B cell (primary cell): ENCODE results near the gene LBR. TPM values are rescaled to one million over a fixed set of nuclear protein-coding genes. Genes with fewer than 3 reads are reported as not detected.
"Not testable (repeated sequence)": the region's sequence is repeated elsewhere in the genome, so short reads cannot be mapped to it uniquely, and the experiment has no call there.

Experiments used
- ATAC-seq: fragments of 200-7000 bp; cut with Tn5 transposase; one replicate; pipeline ENCODE4 v1.10.0; 2021; ENCODE audit warnings: low read depth, mild to moderate bottlenecking, moderate number of reproducible peaks, moderate library complexity
- CTCF ChIA-PET: fragments of 350-600 bp; sonication (Branson Sonifier 250); formaldehyde crosslinking; loops from one replicate; lab custom pipeline; 2021; ENCODE audit warnings: antibody characterized with exemption, inconsistent platforms; lab: Charles Lee
- POLR2A ChIA-PET: fragments of 350-600 bp; sonication (Branson Sonifier 250); formaldehyde crosslinking; loops from one replicate; lab custom pipeline; 2021; ENCODE audit warnings: antibody characterized with exemption; lab: Charles Lee
- DNase-seq: peaks from one replicate; pipeline ENCODE4 v3.0.0; 2013
- H2AFZ ChIP-seq: 2 replicates; pipeline ENCODE4 v1.6.1; 2012; ENCODE audit warnings: mild to moderate bottlenecking, low read depth, low read length; ENCODE audit not compliant: insufficient read depth, poor library complexity, severe bottlenecking
- H3K27ac ChIP-seq, 2 donors: 1 replicate in 1 of 2; 2 replicates in 1 of 2; pipeline ENCODE4 v1.5.1; 2012 to 2013; ENCODE audit warnings: low read length in 2 of 2, mild to moderate bottlenecking in 2 of 2, moderate library complexity in 1 of 2
- H3K27me3 ChIP-seq, 4 experiments: fragments of 200-600 bp in 1 of 4; sonication (generic) in 1 of 4; replicated peaks in 1 of 4; 1 replicate in 2 of 4; 2 replicates in 2 of 4; pipeline versions ENCODE4 v1.6.1 to v1.7.0; 2013 to 2016; ENCODE audit warnings: low read length in 3 of 4, mild to moderate bottlenecking in 2 of 4, mixed read lengths in 1 of 4, moderate library complexity in 1 of 4; ENCODE audit not compliant: insufficient read depth in 4 of 4, control insufficient read depth in 3 of 4; ENCODE audit errors: control extremely low read depth in 1 of 4
- H3K36me3 ChIP-seq, 2 experiments: replicated peaks in 1 of 2; 1 replicate in 1 of 2; 2 replicates in 1 of 2; pipeline versions ENCODE4 v1.6.1 to v1.7.1; 2013; ENCODE audit warnings: low read length in 1 of 2; ENCODE audit not compliant: insufficient read depth in 2 of 2, control insufficient read depth in 1 of 2; ENCODE audit errors: control extremely low read depth in 1 of 2, extremely low read depth in 1 of 2
- H3K4me1 ChIP-seq, 2 donors: fragments of 200-600 bp in 1 of 2; sonication (generic) in 1 of 2; 1 replicate in 1 of 2; 2 replicates in 1 of 2; pipeline versions ENCODE4 v1.5.1 to v1.6.1; 2013 to 2017; ENCODE audit warnings: low read length in 2 of 2; ENCODE audit not compliant: control insufficient read depth in 2 of 2, insufficient read depth in 2 of 2
- H3K4me2 ChIP-seq: replicated peaks from 2 replicates; pipeline ENCODE3; 2012; ENCODE audit warnings: mild to moderate bottlenecking, low read depth, low read length; ENCODE audit not compliant: poor library complexity, severe bottlenecking
- H3K4me3 ChIP-seq, 5 experiments: fragments of 200-600 bp in 1 of 5; sonication (generic) in 1 of 5; 1 replicate in 3 of 5; 2 replicates in 2 of 5; pipeline versions ENCODE4 v1.5.1 to v1.7.0; 2011 to 2016; ENCODE audit warnings: low read length in 4 of 5, mild to moderate bottlenecking in 4 of 5, low read depth in 2 of 5, control low read depth in 1 of 5, moderate library complexity in 1 of 5; ENCODE audit not compliant: insufficient read depth in 1 of 5; ENCODE audit errors: control extremely low read depth in 1 of 5, extremely low read depth in 1 of 5
- H3K79me2 ChIP-seq: fragments of 200-600 bp; sonication (generic); one replicate; pipeline ENCODE4 v1.6.0; 2016; ENCODE audit warnings: low read length; ENCODE audit not compliant: control insufficient read depth, insufficient read depth
- H3K9ac ChIP-seq: fragments of 200-600 bp; sonication (generic); 2 replicates; pipeline ENCODE4 v1.6.1; 2017; ENCODE audit warnings: mild to moderate bottlenecking, low read length, moderate library complexity
- H3K9me3 ChIP-seq, 3 donors: one replicate each; pipeline versions ENCODE4 v1.6.1 to v1.7.1; 2013; ENCODE audit warnings: low read length in 2 of 3; ENCODE audit not compliant: control insufficient read depth in 2 of 3, insufficient read depth in 1 of 3; ENCODE audit errors: control extremely low read depth in 1 of 3
- H4K20me1 ChIP-seq: 2 replicates; pipeline ENCODE4 v1.6.0; 2012; ENCODE audit warnings: mild to moderate bottlenecking, low read length; ENCODE audit not compliant: insufficient read depth, control insufficient read depth, poor library complexity, severe bottlenecking
- H3K27ac Mint-ChIP-seq: one replicate; pipeline ENCODE4 v1.8.0; 2021; ENCODE audit warnings: mixed read lengths
- H3K27me3 Mint-ChIP-seq: one replicate; pipeline ENCODE4 v1.8.0; 2021; ENCODE audit warnings: mixed read lengths
- H3K4me1 Mint-ChIP-seq: one replicate; pipeline ENCODE4 v1.8.0; 2021; ENCODE audit warnings: mixed read lengths
- H3K4me3 Mint-ChIP-seq: one replicate; pipeline ENCODE4 v1.8.0; 2021; ENCODE audit warnings: mixed read lengths
- H3K9me3 Mint-ChIP-seq: one replicate; pipeline ENCODE4 v1.8.0; 2022; ENCODE audit warnings: mixed read lengths; ENCODE audit not compliant: insufficient read depth
- CTCF ChIP-seq: fragments of 200-600 bp; IDR thresholded peaks from one replicate; pipeline ENCODE4 v1.8.0; 2022; ENCODE audit warnings: antibody characterized with exemption, mild to moderate bottlenecking
- WGBS: methylation state at CpG from one replicate; pipeline ENCODE4 v1.1.5; 2013; ENCODE audit warnings: missing lambda C conversion rate; ENCODE audit not compliant: insufficient coverage; 5-methylcytosine and 5-hydroxymethylcytosine counted together
- intact Hi-C: fragments of 100-400 bp; cut with micrococcal nuclease; formaldehyde crosslinking; loops from one replicate; pipeline ENCODE4 v1.10.0; 2022
- polyA plus RNA-seq: library from polyadenylated mRNA; depleted of rRNA; stranded (reverse); fragments of >200 nt; gene quantifications from 2 replicates; pipeline ENCODE4 v1.2.3, GENCODE V29; 2012
- total RNA-seq, 2 donors: library from RNA; stranded (reverse); fragments of 120-200 nt in 1 of 2; gene quantifications; 1 replicate in 1 of 2; 2 replicates in 1 of 2; pipeline versions ENCODE4 v1.2.3 to v1.2.4, GENCODE V29; 2013 to 2022

Gene LBR
- total and polyA plus RNA-seq, 2 donors (not counting 1 experiment from before 2014, with no cell fraction given): 19.3 to 167 TPM

- CTCF ChIA-PET: no interaction called here
- H3K9me3 ChIP-seq: no peaks in the 10 kb centered on the region
- no peaks in the 10 kb centered on the region for H3K36me3 ChIP-seq
- POLR2A ChIA-PET: no interaction called here
- intact Hi-C loops: no loop called here
- H3K4me1 ChIP-seq: no peaks in the 10 kb centered on the region
- Mint-ChIP-seq H3K4me3 (no peak overlapping the region), H3K9me3 (no peaks in the 10 kb centered on the region), H3K27me3 (no peaks in the 10 kb centered on the region), H3K4me1 (no peaks in the 10 kb centered on the region), H3K27ac (no peak overlapping the region)
- H4K20me1 ChIP-seq: no peaks in the 10 kb centered on the region
- ATAC-seq: no peak
- DNase-seq: no peak
- 97% methylated on average over 4 of the region's 4 CpGs for WGBS
- H3K9ac ChIP-seq: no peak overlapping the region
- H2AFZ ChIP-seq: no peak overlapping the region
- no peak overlapping the region for H3K27ac ChIP-seq
- H3K27me3 ChIP-seq: no peaks in the 10 kb centered on the region
- TF ChIP-seq CTCF: no peak
- no peaks in the 10 kb centered on the region for H3K79me2 ChIP-seq
- H3K4me2 ChIP-seq: no peak overlapping the region
- H3K4me3 ChIP-seq: no peak overlapping the region
Measured at GRCh38 chr1:225388372-225388771, 39.5 kb downstream of the LBR start.

GRCh38 chr1:225386860-225387259, 41.0 kb downstream of the LBR start:
- H3K4me2 ChIP-seq, H3K4me3 ChIP-seq, POLR2A ChIA-PET, H3K4me1 Mint-ChIP-seq, H3K36me3 ChIP-seq, H3K4me3 Mint-ChIP-seq, intact Hi-C loops, H3K27ac Mint-ChIP-seq, H3K9me3 Mint-ChIP-seq, ATAC-seq, H3K9ac ChIP-seq, H4K20me1 ChIP-seq, H3K79me2 ChIP-seq, DNase-seq, H2AFZ ChIP-seq, CTCF ChIA-PET, H3K27me3 ChIP-seq, H3K4me1 ChIP-seq, H3K9me3 ChIP-seq, H3K27me3 Mint-ChIP-seq, H3K27ac ChIP-seq: not testable (repeated sequence)
- no CpG with 5 or more reads among the region's 3 CpGs for WGBS
